Activated CD8-positive, alpha-beta memory T cell treated with anti-CD3 and anti-CD28 coated beads for 24 hours (primary cell): ENCODE results near the gene LHX1.
A peak's percentile ranks its signal among the peaks of the same experiment; 100 is the strongest.

Experiments used
- DNase-seq: peaks from one replicate; pipeline ENCODE4 v3.0.0-alpha.2; 2020

The LHX1 gene

DNA sequence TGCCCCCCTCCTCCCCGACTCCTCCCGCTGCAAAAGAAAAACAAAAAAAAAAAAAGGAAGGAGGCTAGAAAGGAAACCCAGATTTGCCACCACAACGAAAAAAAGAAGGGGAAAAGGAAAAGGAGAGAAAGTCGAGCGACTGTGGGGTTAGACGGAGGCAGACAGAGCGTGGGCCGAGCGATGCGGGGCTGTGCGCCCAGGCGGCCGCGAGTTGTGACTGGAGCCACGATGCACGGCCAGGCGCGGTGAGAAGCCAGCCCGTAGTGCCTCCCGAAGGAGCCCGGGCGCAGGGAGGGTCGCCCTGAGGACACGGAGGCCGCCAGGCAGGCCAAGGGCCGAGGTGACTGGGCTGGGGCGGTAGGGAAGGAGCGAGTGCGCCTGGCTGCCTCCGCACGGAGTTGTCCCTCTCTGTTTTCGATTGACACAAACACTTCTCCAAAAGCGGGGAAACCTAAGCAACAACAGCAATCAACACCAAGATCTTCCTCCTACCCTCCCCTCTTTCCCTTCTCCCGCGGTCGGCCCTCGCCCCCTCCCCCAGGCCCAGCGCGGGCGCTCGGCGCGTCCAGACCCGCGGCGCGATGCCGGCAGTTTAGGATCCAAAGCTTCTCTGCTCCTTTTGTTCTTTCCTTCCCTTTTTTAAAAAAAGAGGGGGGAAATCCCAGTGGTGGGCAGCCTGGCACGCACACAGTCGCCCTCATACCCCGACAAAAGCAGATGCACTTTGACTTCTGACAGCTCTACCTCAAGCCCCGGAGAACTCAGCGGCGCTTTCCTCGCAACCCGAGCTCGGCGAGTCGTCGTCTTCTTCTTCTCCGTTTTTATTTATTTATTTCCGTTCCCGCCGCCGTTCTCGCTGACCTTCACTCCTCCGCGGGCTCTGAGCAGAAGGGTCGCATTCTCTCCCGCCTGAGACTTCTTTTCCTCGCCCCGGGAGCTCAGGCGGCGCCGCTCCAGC lies at the start of gene LHX1:
Gene LHX1, plus strand, starts transcription at position 475 of the 958 bp plus-strand sequence. CDS start 723 bp downstream, outside the sequence.
- DNase-seq: peak; percentile 69

GRCh38 chr17:36888236-36888951 lies 48.9 kb upstream of the LHX1 start:
- DNase-seq: no peak

DNA sequence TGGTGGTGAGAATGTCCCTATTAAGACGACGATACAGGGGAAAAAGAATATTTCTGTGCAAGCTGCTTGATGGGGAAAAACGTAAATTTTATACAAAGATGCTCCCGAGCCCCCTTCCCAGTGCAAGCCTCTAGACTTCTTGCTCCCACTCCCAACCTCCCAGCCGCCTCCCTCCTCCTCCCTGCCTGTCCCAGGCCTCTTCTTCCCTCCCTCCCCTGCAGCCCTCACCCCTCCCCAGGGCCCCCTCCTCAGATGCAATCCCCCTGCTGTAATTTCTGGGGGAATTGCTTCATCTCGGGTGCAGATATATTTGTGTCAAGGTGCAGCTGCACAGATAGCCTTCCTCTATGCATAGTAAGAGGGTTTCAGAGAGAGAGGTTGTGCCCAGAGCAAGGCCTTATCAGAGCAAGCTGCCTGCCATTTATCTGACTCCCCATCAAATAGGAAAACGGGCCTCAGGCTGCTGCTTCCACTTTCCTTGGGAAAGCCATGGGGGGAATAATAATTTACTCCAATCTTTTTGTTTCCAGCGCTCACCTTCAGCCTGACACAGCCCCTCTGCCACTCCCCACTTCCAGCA lies 47.4 kb upstream of the LHX1 start:
- no peak for DNase-seq

- DNase-seq: no peak
These were observed 46.7 kb upstream of the LHX1 start for GRCh38 chr17:36890398-36891168.

GRCh38 chr17:36892112-36892838 lies 45.0 kb upstream of the LHX1 start:
- DNase-seq: no peak

GRCh38 chr17:36894177-36894576 lies 43.1 kb upstream of the LHX1 start:
- DNase-seq: no peak

- DNase-seq: no peak
These were observed 42.4 kb upstream of the LHX1 start for GRCh38 chr17:36894925-36895324.

- no peak for DNase-seq
These were observed 37.8 kb upstream of the LHX1 start for GRCh38 chr17:36899250-36900159.

DNA sequence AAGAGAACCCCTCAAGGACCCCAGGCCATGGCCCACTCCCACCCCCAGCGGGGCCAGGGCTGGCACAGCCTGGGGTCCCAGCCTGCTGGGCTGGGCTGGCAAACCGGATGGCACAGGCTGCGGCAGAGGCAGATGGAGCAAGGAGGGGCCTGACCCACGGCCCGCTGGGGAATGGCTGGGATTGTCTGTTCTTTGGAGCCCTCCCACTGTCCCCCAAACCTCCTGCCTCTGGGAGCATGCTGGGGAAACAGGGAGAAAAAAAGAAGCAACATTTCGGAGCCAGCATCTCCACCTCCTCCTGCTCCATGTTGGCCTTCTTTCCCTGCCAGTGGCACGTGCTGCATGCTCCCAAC lies 37.1 kb upstream of the LHX1 start:
- DNase-seq: no peak

- DNase-seq: no peak
These were observed 35.8 kb upstream of the LHX1 start for GRCh38 chr17:36901506-36901905.

DNA sequence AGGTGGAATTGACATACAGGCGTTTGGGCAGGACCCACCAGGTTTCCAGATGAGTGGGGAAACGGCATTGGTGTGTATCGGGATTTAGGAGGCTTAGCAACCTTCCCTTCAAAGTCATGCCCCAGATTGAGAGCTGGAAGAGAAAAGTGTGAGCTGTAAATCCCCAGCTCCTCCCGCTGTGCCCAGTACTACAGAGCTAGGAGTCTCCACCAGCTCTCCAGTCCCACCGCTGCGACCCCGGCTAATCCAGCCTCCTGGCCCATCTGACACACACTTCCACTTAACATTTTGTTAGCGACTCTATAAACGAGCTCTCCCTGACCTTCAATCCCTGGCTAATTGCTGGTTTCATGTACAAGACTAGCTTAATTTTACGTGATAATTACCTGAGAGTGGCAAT lies 29.9 kb upstream of the LHX1 start:
- no peak for DNase-seq

DNA sequence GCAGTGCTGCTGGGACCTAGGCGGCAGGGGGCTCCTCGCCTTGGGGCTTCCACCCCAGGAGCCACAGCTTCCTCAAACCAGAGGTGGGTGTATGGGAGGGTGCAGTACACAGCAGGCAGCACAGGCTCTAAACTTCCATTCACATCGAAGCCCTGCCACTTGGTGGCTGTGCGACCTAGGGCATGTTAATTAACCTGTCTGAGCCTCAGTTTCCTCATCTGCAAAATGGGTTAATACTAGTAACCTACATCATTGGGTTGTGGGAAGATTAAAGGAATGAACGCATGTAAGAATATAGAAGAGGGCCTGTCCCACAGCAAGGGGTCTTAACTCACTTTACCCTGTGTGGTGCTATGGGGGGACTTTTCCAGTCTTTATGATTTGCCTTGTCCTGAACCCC lies 26.8 kb upstream of the LHX1 start:
- no peak for DNase-seq

- DNase-seq: no peak
These were observed 26.3 kb upstream of the LHX1 start for GRCh38 chr17:36911001-36911400.

DNA sequence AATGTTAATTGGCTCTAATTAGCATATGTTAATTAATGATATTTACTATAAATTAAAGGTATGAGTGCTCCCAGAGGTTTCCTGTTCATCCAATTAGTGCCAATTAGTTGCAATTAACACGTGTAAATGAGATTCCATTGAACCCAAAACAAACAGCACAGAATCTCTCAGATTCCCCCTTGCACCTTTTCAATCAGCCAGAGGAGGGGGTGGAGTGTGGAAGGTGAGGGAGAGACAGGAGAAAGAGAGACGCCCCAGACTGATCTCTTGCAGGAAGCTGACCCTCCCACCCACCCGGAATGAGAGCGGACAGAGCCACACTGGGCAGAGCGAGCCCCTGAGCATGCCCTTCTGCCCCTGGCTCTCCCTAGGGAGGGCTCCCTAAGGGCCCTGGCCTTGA lies 24.1 kb upstream of the LHX1 start:
- DNase-seq: no peak

- no peak for DNase-seq
These were observed 19.0 kb upstream of the LHX1 start for GRCh38 chr17:36918211-36918691.

DNA sequence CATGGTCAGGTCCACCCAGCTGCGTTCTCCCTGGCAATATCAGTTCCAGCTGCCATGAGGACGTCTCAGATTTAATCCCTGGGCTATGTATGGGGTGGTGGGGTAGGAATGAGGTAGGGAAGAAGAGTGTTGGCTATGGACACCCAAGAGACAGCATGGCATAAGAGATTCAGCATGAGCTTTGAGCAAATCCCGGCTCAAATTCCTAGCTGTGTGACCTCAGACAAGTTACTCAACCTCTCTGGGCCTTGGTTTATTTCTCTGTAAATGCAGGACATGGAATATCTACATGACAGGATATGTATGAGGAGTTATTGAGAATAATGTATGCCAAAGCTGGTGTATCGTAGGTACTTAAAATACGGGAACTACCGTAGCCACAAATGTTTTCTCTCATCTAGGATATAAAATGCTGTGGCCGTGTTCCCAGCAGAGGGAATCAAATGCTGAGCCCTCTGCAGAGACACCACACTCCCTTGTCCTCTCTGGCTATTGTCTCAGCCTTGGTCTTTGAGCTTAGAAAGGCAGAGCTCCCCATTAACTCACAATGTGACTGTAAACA lies 17.8 kb upstream of the LHX1 start:
- DNase-seq: no peak

DNA sequence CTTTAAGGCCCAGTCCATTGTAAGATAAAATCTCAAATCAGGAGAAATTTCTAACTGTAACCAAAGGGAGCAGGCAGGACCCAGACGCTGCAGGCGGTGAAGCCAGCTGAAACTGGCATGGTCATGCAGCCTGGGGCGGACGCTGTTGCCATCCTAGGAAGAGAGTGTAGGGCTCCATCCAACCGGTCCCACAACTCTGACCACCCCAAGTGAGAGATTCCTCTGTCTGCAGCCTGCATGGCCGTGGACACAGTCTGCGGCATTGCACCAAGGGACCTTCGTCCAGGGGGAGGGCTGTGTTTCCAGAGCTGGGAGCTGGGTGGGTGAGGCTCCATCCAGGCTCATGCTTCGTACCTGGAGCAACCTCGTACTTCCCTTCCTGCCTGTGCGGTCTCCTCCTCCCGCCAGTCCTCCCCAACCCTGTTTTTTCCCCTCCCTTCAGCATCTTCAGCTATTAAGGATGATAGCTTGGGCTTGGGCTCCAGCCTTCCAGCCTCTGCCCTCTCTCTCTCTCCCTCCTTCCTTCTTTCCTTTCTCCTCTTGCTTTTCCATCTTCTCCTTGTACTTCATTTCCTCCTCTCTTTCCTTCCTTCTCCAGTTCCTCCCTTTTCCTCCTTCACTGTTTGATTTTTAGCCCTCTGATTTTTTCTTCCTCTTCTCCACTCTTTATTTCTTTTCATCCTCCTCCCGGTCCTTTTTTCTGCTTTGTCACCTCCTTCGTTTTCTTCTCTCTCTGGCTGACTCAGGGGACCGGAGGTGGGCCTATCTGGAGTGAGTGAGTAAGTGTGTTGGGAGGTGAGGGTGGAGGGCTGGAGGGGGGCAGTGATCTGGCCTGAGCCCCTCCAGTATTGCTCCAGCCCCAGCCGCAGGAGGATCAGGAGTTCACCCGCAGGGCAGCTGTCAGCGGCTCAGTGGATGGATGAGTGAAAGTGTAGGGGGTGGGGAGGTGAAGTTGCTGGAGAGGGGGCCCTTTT lies 17.0 kb upstream of the LHX1 start:
- no peak for DNase-seq

GRCh38 chr17:36921095-36921851 lies 16.0 kb upstream of the LHX1 start:
- peak; percentile 63 for DNase-seq

DNA sequence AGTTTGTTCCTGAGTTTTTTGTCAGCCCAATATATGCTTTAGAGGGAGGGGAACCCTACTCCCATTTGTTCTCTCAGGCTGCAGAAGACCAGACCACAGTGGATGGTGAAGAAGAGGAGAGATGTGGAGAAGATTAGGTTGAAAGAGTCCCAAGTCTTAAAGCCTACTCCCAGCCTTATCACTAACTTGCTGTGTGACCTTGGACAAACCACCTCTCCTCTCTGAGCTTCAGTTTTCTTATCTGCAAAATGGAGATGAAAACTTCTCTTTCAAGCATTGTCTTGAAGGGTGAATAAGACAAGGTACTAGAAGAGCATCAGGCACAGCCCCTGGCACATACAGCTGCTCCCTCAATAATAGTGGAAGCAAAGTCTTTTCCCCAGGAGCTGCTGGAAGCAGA lies 15.1 kb upstream of the LHX1 start:
- no peak for DNase-seq
